GM12878 (cell line): ENCODE data around the gene LRRC10B. TPM values are rescaled to one million over a fixed set of nuclear protein-coding genes. Genes with fewer than 3 reads are reported as not detected.

Source experiments
- ATAC-seq: fragments of 200-7000 bp; cut with Tn5 transposase; 3 replicates; pipeline ENCODE4 v1.9.1; 2020; ENCODE audit warnings: mild to moderate bottlenecking, moderate library complexity
- BruUV-seq: library from RNA; stranded (reverse); fragments of 400-500 nt; replicated peaks from 2 replicates; lab custom pipeline; 2021; lab: Mats Ljungman, UMichigan
- CTCF ChIA-PET: fragments of 300-600 bp; sonication (Branson Sonifier 250); formaldehyde crosslinking; extraction: SDS; loops from one replicate; lab custom pipeline; 2021; ENCODE audit warnings: inconsistent platforms; lab: Yijun Ruan, JAX
- POLR2A ChIA-PET: fragments of 350-600 bp; formaldehyde crosslinking; extraction: SDS; loops from one replicate; lab custom pipeline; 2021; ENCODE audit warnings: inconsistent platforms; lab: Charles Lee
- RAD21 ChIA-PET: fragments of 300-600 bp; sonication (Branson Sonifier 250); formaldehyde crosslinking; loops from one replicate; lab custom pipeline; 2023; ENCODE audit warnings: antibody characterized with exemption; ENCODE audit not compliant: unreplicated experiment; lab: Charles Lee
- SMC1A ChIA-PET: fragments of 300-600 bp; sonication (Branson Sonifier 250); formaldehyde crosslinking; loops from one replicate; lab custom pipeline; 2023; ENCODE audit not compliant: unreplicated experiment, uncharacterized antibody; lab: Charles Lee
- DNase-seq: peaks from one replicate; pipeline ENCODE4 v3.0.0-alpha.2; 2011; ENCODE audit warnings: low read depth, low spot score
- FAIRE-seq: peaks from 3 replicates; lab custom pipeline; 2011; peaks lifted over from hg19 to GRCh38; lab: Jason Lieb, UNC
- H2AFZ ChIP-seq: 2 replicates; pipeline ENCODE4 v1.6.0; 2011; ENCODE audit warnings: low read depth, low read length, control low read depth; ENCODE audit not compliant: control insufficient read depth
- H3K27ac ChIP-seq: 2 replicates; pipeline ENCODE4 v1.5.1; 2011; ENCODE audit warnings: control low read depth; ENCODE audit not compliant: control insufficient read depth, insufficient read depth
- H3K27me3 ChIP-seq, 2 experiments: replicated peaks in 1 of 2; 2 replicates each; pipeline versions ENCODE4 v1.6.0 to v1.6.1; 2011; ENCODE audit warnings: low read length in 1 of 2; ENCODE audit not compliant: control insufficient read depth in 2 of 2, insufficient read depth in 2 of 2
- H3K36me3 ChIP-seq, 2 experiments: 2 replicates each; pipeline ENCODE4 v1.5.1; 2011; ENCODE audit warnings: low read length in 1 of 2; ENCODE audit not compliant: control insufficient read depth in 2 of 2, insufficient read depth in 2 of 2
- H3K4me1 ChIP-seq: 2 replicates; pipeline ENCODE4 v1.6.1; 2011; ENCODE audit warnings: mild to moderate bottlenecking, low read length, moderate library complexity, mixed read lengths; ENCODE audit not compliant: control insufficient read depth, insufficient read depth
- H3K4me2 ChIP-seq: 2 replicates; pipeline ENCODE4 v1.6.0; 2011; ENCODE audit warnings: control low read depth; ENCODE audit not compliant: control insufficient read depth, insufficient read depth
- H3K4me3 ChIP-seq: fragments of 200-600 bp; sonication (generic); 2 replicates; pipeline ENCODE4 v1.5.1; 2016
- H3K79me2 ChIP-seq: 2 replicates; pipeline ENCODE4 v1.6.0; 2011; ENCODE audit warnings: low read length; ENCODE audit not compliant: control insufficient read depth, insufficient read depth
- H3K9ac ChIP-seq: 2 replicates; pipeline ENCODE4 v1.8.0; 2011; ENCODE audit warnings: low read length, control low read depth, mixed read lengths; ENCODE audit not compliant: control insufficient read depth, insufficient read depth
- H3K9me3 ChIP-seq: replicated peaks from 3 replicates; pipeline ENCODE4 v1.5.1; 2011; ENCODE audit warnings: mild to moderate bottlenecking, low read length; ENCODE audit not compliant: control insufficient read depth, insufficient read depth
- H4K20me1 ChIP-seq: 2 replicates; pipeline ENCODE4 v1.6.0; 2011; ENCODE audit not compliant: control insufficient read depth, insufficient read depth
- BCL11A ChIP-seq: IDR thresholded peaks from 2 replicates; pipeline ENCODE4 v1.6.1; 2011; ENCODE audit warnings: low read depth, low read length
- BHLHE40 ChIP-seq, 2 experiments: fragments of 450-650 bp in 1 of 2; IDR thresholded peaks; 2 replicates each; pipeline ENCODE4 v1.6.1; 2011 to 2017; ENCODE audit warnings: low read depth in 2 of 2, borderline replicate concordance in 1 of 2, improper control_type of control experiment in 1 of 2, low read length in 1 of 2, mild to moderate bottlenecking in 1 of 2
- CHD2 ChIP-seq: IDR thresholded peaks from 2 replicates; pipeline ENCODE4 v1.6.1; 2011; ENCODE audit warnings: low read depth, low read length, improper control_type of control experiment, borderline replicate concordance
- HDAC2 ChIP-seq: fragments of 200-600 bp; sonication (generic); IDR thresholded peaks from 2 replicates; pipeline ENCODE4 v1.6.1; 2017
- KDM1A ChIP-seq: fragments of 200-600 bp; sonication (generic); IDR thresholded peaks from 2 replicates; pipeline ENCODE4 v1.6.1; 2016; ENCODE audit warnings: borderline replicate concordance
- MLLT1 ChIP-seq: fragments of 450-650 bp; IDR thresholded peaks from 2 replicates; pipeline ENCODE4 v1.6.1; 2016; ENCODE audit warnings: mild to moderate bottlenecking
- POLR2AphosphoS5 ChIP-seq: IDR thresholded peaks from 2 replicates; pipeline ENCODE4 v1.6.1; 2011; ENCODE audit warnings: mild to moderate bottlenecking, low read length, inconsistent platforms
- SMC3 ChIP-seq: IDR thresholded peaks from 2 replicates; pipeline ENCODE4 v1.6.1; 2011; ENCODE audit warnings: low read length, improper control_type of control experiment, borderline replicate concordance
- TBL1XR1 ChIP-seq: IDR thresholded peaks from 2 replicates; pipeline ENCODE4 v1.6.1; 2012; ENCODE audit warnings: low read depth, low read length, improper control_type of control experiment
- ZNF274 ChIP-seq: IDR thresholded peaks from one replicate; pipeline ENCODE4 v1.8.0; 2011; ENCODE audit not compliant: insufficient read length, insufficient read depth
- WGBS: methylation state at CpG from one replicate; pipeline ENCODE4 v1.1.6; 2016; ENCODE audit warnings: low lambda C conversion rate; ENCODE audit not compliant: insufficient replicate concordance, insufficient coverage; ENCODE audit errors: missing lambda C conversion rate; 5-methylcytosine and 5-hydroxymethylcytosine counted together
- in situ Hi-C: fragments of 300-500 bp; cut with MboI; formaldehyde crosslinking; loops from 9 replicates; pipeline ENCODE4 v1.14.3; 2018; ENCODE audit warnings: mixed read lengths
- intact Hi-C: fragments of 100-400 bp; cut with micrococcal nuclease; formaldehyde crosslinking; loops from one replicate; pipeline ENCODE4 v1.14.2; 2022; ENCODE audit not compliant: unreplicated experiment
- polyA plus RNA-seq, 11 experiments: library from polyadenylated mRNA; depleted of rRNA in 4 of 11; unstranded in 6 of 11; stranded (reverse) in 5 of 11; fragments of >200 nt; fragmentation: Nextera tagmentation in 4 of 11; fragmentation: Illumina TruSeq in 1 of 11; extraction: Ambion mirVana in 4 of 11; extraction: Trizol in 1 of 11; gene quantifications; 1 replicate in 1 of 11; 2 replicates in 10 of 11; pipeline versions ENCODE4 v1.2.1 to v1.2.3, GENCODE V29; 2011 to 2016; ENCODE audit warnings: inconsistent platforms in 2 of 11, missing spikeins in 2 of 11, low read depth in 1 of 11
- total RNA-seq, 4 experiments: library from RNA; depleted of rRNA in 3 of 4; stranded (reverse); fragments of >200 nt in 3 of 4; fragmentation: Illumina TruSeq in 1 of 4; extraction: Trizol in 1 of 4; gene quantifications; 2 replicates each; pipeline versions ENCODE4 v1.2.1 to v1.2.3, GENCODE V29; 2013 to 2021
- TF ChIP-seq, protein P1 (sequence below), 3 experiments: IDR thresholded peaks in 2 of 3; conservative IDR thresholded peaks in 1 of 3; 2 replicates each; pipeline ENCODE4 v1.5.1; 2011; ENCODE audit warnings: low read depth in 3 of 3, low read length in 3 of 3, mild to moderate bottlenecking in 3 of 3, control low read depth in 2 of 3, moderate library complexity in 2 of 3, inconsistent platforms in 1 of 3, mixed read lengths in 1 of 3; ENCODE audit not compliant: control insufficient read depth in 2 of 3, insufficient read depth in 1 of 3; ENCODE audit errors: extremely low read depth in 1 of 3
- TF ChIP-seq, protein P2 (sequence below): fragments of 450-650 bp; IDR thresholded peaks from 2 replicates; pipeline ENCODE4 v1.6.1; 2017; ENCODE audit warnings: mild to moderate bottlenecking, low read depth, inconsistent platforms; ENCODE audit not compliant: poor library complexity, severe bottlenecking
- TF ChIP-seq, protein P3 (sequence below): fragments of 450-650 bp; IDR thresholded peaks from 2 replicates; pipeline ENCODE4 v1.6.1; 2016; ENCODE audit warnings: mild to moderate bottlenecking, moderate library complexity, borderline replicate concordance

LRRC10B gene
- total and polyA plus RNA-seq, 10 of the 15 experiments (the other 5 are each of a cell fraction or from before 2014, with no cell fraction given): not detected

- Histone ChIP-seq H3K36me3 (no peaks in the 10 kb centered on the region), H4K20me1 (no peaks in the 10 kb centered on the region), H3K4me2 (no peak overlapping the region), H3K9ac (no peak overlapping the region), H3K4me3 (no peak overlapping the region), H3K4me1 (no peaks in the 10 kb centered on the region), H3K9me3 (no peaks in the 10 kb centered on the region), H3K27me3 (peaks cover 0 to 7% of the 10 kb centered on the region in 2 experiments; a peak in 2 of 4 replicates), H3K79me2 (no peaks in the 10 kb centered on the region), H3K27ac (no peak overlapping the region), H2AFZ (no peak overlapping the region)
- 33% methylated on average over 20 of the region's 20 CpGs for WGBS
- SMC1A ChIA-PET: interaction anchor here (1.2 kb wide), 2 partner anchors 10 to 87 kb away, joined by 3 to 6 read pairs; no protein-coding TSS in a partner anchor
- BruUV-seq: no TSS peak
- POLR2A ChIA-PET: interaction anchor here (0.5 to 0.6 kb wide), 2 partner anchors 68 to 730 kb away, joined by 3 read pairs; no protein-coding TSS in a partner anchor
- FAIRE-seq: no peak
- in situ Hi-C loops (no loop called here), intact Hi-C loops (no loop called here)
- no peak for DNase-seq
- RAD21 ChIA-PET: interaction anchor here (0.7 kb wide), 1 partner anchor 78 kb away, joined by 3 read pairs; no protein-coding TSS in a partner anchor
- ATAC-seq: no peak
- CTCF ChIA-PET: interaction anchor here (1.2 to 2.4 kb wide), 2 partner anchors 9 to 10 kb away, joined by 4 to 19 read pairs; no protein-coding TSS in a partner anchor
- no peak for TF ChIP-seq KDM1A
- TF ChIP-seq BCL11A: no peak
- no peak for TF ChIP-seq HDAC2
- TF ChIP-seq, protein P1, sequence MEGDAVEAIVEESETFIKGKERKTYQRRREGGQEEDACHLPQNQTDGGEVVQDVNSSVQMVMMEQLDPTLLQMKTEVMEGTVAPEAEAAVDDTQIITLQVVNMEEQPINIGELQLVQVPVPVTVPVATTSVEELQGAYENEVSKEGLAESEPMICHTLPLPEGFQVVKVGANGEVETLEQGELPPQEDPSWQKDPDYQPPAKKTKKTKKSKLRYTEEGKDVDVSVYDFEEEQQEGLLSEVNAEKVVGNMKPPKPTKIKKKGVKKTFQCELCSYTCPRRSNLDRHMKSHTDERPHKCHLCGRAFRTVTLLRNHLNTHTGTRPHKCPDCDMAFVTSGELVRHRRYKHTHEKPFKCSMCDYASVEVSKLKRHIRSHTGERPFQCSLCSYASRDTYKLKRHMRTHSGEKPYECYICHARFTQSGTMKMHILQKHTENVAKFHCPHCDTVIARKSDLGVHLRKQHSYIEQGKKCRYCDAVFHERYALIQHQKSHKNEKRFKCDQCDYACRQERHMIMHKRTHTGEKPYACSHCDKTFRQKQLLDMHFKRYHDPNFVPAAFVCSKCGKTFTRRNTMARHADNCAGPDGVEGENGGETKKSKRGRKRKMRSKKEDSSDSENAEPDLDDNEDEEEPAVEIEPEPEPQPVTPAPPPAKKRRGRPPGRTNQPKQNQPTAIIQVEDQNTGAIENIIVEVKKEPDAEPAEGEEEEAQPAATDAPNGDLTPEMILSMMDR (IDR thresholded peaks at IDR 0.05 in 2 of 3, conservative IDR thresholded peaks at IDR 0.05 in 1 of 3; ENCODE audit: control insufficient read depth in 2 of 3, extremely low read depth in 1 of 3, insufficient read depth in 1 of 3, low read depth in 3 of 3, low read length in 3 of 3): no peak
- TF ChIP-seq ZNF274: no peak
- TF ChIP-seq, protein P2, sequence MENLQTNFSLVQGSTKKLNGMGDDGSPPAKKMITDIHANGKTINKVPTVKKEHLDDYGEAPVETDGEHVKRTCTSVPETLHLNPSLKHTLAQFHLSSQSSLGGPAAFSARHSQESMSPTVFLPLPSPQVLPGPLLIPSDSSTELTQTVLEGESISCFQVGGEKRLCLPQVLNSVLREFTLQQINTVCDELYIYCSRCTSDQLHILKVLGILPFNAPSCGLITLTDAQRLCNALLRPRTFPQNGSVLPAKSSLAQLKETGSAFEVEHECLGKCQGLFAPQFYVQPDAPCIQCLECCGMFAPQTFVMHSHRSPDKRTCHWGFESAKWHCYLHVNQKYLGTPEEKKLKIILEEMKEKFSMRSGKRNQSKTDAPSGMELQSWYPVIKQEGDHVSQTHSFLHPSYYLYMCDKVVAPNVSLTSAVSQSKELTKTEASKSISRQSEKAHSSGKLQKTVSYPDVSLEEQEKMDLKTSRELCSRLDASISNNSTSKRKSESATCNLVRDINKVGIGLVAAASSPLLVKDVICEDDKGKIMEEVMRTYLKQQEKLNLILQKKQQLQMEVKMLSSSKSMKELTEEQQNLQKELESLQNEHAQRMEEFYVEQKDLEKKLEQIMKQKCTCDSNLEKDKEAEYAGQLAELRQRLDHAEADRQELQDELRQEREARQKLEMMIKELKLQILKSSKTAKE: no peak
- no peak for TF ChIP-seq BHLHE40 (IDR thresholded peaks at IDR 0.05; ENCODE audit: borderline replicate concordance in 1 of 2, low read depth in 2 of 2, low read length in 1 of 2)
- TF ChIP-seq CHD2: no peak
- no peak for TF ChIP-seq TBL1XR1
- TF ChIP-seq SMC3: no peak
- TF ChIP-seq POLR2AphosphoS5: no peak
- TF ChIP-seq, protein P3, sequence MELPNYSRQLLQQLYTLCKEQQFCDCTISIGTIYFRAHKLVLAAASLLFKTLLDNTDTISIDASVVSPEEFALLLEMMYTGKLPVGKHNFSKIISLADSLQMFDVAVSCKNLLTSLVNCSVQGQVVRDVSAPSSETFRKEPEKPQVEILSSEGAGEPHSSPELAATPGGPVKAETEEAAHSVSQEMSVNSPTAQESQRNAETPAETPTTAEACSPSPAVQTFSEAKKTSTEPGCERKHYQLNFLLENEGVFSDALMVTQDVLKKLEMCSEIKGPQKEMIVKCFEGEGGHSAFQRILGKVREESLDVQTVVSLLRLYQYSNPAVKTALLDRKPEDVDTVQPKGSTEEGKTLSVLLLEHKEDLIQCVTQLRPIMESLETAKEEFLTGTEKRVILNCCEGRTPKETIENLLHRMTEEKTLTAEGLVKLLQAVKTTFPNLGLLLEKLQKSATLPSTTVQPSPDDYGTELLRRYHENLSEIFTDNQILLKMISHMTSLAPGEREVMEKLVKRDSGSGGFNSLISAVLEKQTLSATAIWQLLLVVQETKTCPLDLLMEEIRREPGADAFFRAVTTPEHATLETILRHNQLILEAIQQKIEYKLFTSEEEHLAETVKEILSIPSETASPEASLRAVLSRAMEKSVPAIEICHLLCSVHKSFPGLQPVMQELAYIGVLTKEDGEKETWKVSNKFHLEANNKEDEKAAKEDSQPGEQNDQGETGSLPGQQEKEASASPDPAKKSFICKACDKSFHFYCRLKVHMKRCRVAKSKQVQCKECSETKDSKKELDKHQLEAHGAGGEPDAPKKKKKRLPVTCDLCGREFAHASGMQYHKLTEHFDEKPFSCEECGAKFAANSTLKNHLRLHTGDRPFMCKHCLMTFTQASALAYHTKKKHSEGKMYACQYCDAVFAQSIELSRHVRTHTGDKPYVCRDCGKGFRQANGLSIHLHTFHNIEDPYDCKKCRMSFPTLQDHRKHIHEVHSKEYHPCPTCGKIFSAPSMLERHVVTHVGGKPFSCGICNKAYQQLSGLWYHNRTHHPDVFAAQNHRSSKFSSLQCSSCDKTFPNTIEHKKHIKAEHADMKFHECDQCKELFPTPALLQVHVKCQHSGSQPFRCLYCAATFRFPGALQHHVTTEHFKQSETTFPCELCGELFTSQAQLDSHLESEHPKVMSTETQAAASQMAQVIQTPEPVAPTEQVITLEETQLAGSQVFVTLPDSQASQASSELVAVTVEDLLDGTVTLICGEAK: no peak
- TF ChIP-seq MLLT1: no peak
Observed at GRCh38 chr11:61526956-61527731, 18.6 kb downstream of the LRRC10B start.
